Measurements from ENCODE around the gene ARID3B.

DNA sequence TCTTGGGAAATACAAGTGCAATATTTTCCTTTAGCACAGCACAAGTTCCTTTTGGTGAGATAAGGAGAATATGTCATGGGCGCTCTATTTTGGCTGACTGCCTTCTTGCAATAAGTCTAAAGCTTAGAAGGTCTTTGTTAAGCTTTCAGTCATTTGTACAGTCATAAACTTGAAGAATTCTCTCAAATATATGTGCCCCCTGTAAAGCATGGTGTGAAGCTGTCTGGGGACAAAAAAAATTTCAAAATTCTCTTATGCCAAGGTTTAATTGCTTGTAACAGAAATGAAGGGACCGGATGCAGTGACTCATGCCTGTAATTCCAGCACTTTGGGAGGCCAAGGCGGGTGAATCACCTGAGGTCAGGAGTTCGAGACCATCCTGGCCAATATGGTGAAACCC lies 21.7 kb upstream of the ARID3B start:
- no peak for TF ChIP-seq YY1 (IDR thresholded peaks at IDR 0.05; ENCODE audit: insufficient read depth, insufficient replicate concordance, low read depth, low read length)
- TF ChIP-seq HMGXB4 (CRISPR knock-in tag; IDR thresholded peaks at IDR 0.05; ENCODE audit: borderline replicate concordance in 1 of 2, low read depth in 1 of 2), result no peak
- no peak for TF ChIP-seq RAD51 (IDR thresholded peaks at IDR 0.05; ENCODE audit: borderline replicate concordance)
- TF ChIP-seq, protein P1, sequence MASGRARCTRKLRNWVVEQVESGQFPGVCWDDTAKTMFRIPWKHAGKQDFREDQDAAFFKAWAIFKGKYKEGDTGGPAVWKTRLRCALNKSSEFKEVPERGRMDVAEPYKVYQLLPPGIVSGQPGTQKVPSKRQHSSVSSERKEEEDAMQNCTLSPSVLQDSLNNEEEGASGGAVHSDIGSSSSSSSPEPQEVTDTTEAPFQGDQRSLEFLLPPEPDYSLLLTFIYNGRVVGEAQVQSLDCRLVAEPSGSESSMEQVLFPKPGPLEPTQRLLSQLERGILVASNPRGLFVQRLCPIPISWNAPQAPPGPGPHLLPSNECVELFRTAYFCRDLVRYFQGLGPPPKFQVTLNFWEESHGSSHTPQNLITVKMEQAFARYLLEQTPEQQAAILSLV (CRISPR knock-in tag; IDR thresholded peaks at IDR 0.05; ENCODE audit: borderline replicate concordance), result no peak
- no peak for TF ChIP-seq NR1H2 (CRISPR knock-in tag; IDR thresholded peaks at IDR 0.05; ENCODE audit: borderline replicate concordance, low read depth)
- TF ChIP-seq ZNF766 (CRISPR knock-in tag; IDR thresholded peaks at IDR 0.05; ENCODE audit: borderline replicate concordance), result no peak
- no peak for TF ChIP-seq TGIF2 (CRISPR knock-in tag; IDR thresholded peaks at IDR 0.05)
- no peak for TF ChIP-seq DMAP1 (CRISPR knock-in tag; IDR thresholded peaks at IDR 0.05)

Data from HepG2 (cell line).